HepG2 (cell line): ENCODE results near the gene EMP2. TPM values are rescaled to one million over a fixed set of nuclear protein-coding genes. Genes with fewer than 3 reads are reported as not detected.

Source experiments
- ATF1 ChIP-seq: IDR thresholded peaks from 2 replicates; pipeline ENCODE4 v1.6.1; 2016; ENCODE audit warnings: mild to moderate bottlenecking, control low read depth
- BRCA1 ChIP-seq: sonication (generic); formaldehyde crosslinking; IDR thresholded peaks from 2 replicates; pipeline ENCODE4 v1.4.0; 2020; ENCODE audit warnings: missing genetic modification reagents
- FOXC1 ChIP-seq: sonication (generic); formaldehyde crosslinking; IDR thresholded peaks from 2 replicates; pipeline ENCODE4 v1.8.0; 2022; ENCODE audit warnings: mild to moderate bottlenecking, missing genetic modification reagents, borderline replicate concordance
- HMGA1 ChIP-seq: sonication (generic); formaldehyde crosslinking; conservative IDR thresholded peaks from 2 replicates; pipeline ENCODE4 v1.4.0; 2020; ENCODE audit warnings: missing genetic modification reagents
- HNRNPLL ChIP-seq: fragments of 200-400 bp; formaldehyde crosslinking; IDR thresholded peaks from 2 replicates; pipeline ENCODE4 v1.6.1; 2017; ENCODE audit warnings: mild to moderate bottlenecking, low read depth, low read length; ENCODE audit not compliant: poor library complexity, severe bottlenecking
- MAFG ChIP-seq: sonication (generic); formaldehyde crosslinking; IDR thresholded peaks from 2 replicates; pipeline ENCODE4 v1.5.1; 2020; ENCODE audit warnings: mild to moderate bottlenecking, missing genetic modification reagents
- PBX2 ChIP-seq: IDR thresholded peaks from 2 replicates; pipeline ENCODE4 v1.6.1; 2016; ENCODE audit warnings: control low read depth
- RAD21 ChIP-seq: fragments of 450-650 bp; formaldehyde crosslinking; IDR thresholded peaks from 2 replicates; pipeline ENCODE4 v1.5.0; 2020; ENCODE audit warnings: mild to moderate bottlenecking
- RBFOX2 ChIP-seq: fragments of 200-400 bp; formaldehyde crosslinking; IDR thresholded peaks from 2 replicates; pipeline ENCODE4 v1.6.1; 2017; ENCODE audit warnings: low read depth, mild to moderate bottlenecking, low read length
- SRSF4 ChIP-seq: fragments of 200-400 bp; formaldehyde crosslinking; IDR thresholded peaks from one replicate; pipeline ENCODE4 v1.6.1; 2018; ENCODE audit warnings: mild to moderate bottlenecking, low read depth, low read length, moderate library complexity; ENCODE audit not compliant: poor library complexity, severe bottlenecking
- STAT5B ChIP-seq: sonication (generic); formaldehyde crosslinking; IDR thresholded peaks from 2 replicates; pipeline ENCODE4 v1.4.0; 2020; ENCODE audit warnings: missing genetic modification reagents
- TFAP4 ChIP-seq: sonication (generic); IDR thresholded peaks from 2 replicates; pipeline ENCODE4 v1.6.1; 2016; ENCODE audit warnings: low read depth, borderline replicate concordance
- TP53 ChIP-seq: sonication (generic); formaldehyde crosslinking; conservative IDR thresholded peaks from 2 replicates; pipeline ENCODE4 v1.4.0; 2020; ENCODE audit warnings: missing genetic modification reagents
- ZBTB7A ChIP-seq: sonication (generic); formaldehyde crosslinking; IDR thresholded peaks from 2 replicates; pipeline ENCODE4 v1.8.0; 2022; ENCODE audit warnings: mild to moderate bottlenecking, missing genetic modification reagents
- ZEB1 ChIP-seq: IDR thresholded peaks from 2 replicates; pipeline ENCODE4 v1.6.1; 2012; ENCODE audit warnings: mild to moderate bottlenecking, low read depth, inconsistent platforms; ENCODE audit not compliant: insufficient replicate concordance
- ZNF274 ChIP-seq: sonication (generic); formaldehyde crosslinking; IDR thresholded peaks from 2 replicates; pipeline ENCODE4 v1.5.1; 2020; ENCODE audit warnings: mild to moderate bottlenecking, missing genetic modification reagents
- ZNF276 ChIP-seq: sonication (generic); formaldehyde crosslinking; IDR thresholded peaks from 2 replicates; pipeline ENCODE4 v1.4.0; 2020; ENCODE audit warnings: mild to moderate bottlenecking, low read depth, missing genetic modification reagents
- ZNF530 ChIP-seq: sonication (generic); formaldehyde crosslinking; IDR thresholded peaks from 2 replicates; pipeline ENCODE4 v1.5.0; 2020; ENCODE audit warnings: low read depth, mild to moderate bottlenecking, missing genetic modification reagents
- ZNF556 ChIP-seq: sonication (generic); formaldehyde crosslinking; IDR thresholded peaks from 2 replicates; pipeline ENCODE4 v1.4.0; 2020; ENCODE audit warnings: mild to moderate bottlenecking, missing genetic modification reagents, borderline replicate concordance
- ZNF629 ChIP-seq: sonication (generic); formaldehyde crosslinking; conservative IDR thresholded peaks from 2 replicates; pipeline ENCODE4 v1.5.0; 2020; ENCODE audit warnings: missing genetic modification reagents
- ZNF644 ChIP-seq: IDR thresholded peaks from 2 replicates; pipeline ENCODE4 v1.6.1; 2016; ENCODE audit warnings: low read depth
- polyA plus RNA-seq, 8 experiments: library from polyadenylated mRNA; depleted of rRNA in 3 of 8; stranded (reverse) in 7 of 8; unstranded in 1 of 8; fragments of >200 nt; fragmentation: Illumina TruSeq in 4 of 8; extraction: Trizol in 4 of 8; gene quantifications; 2 replicates each; pipeline versions ENCODE4 v1.2.1 to v1.2.3, GENCODE V29; 2011 to 2016; ENCODE audit warnings: low read depth in 4 of 8, missing spikeins in 1 of 8, mixed read lengths in 1 of 8; ENCODE audit not compliant: insufficient read depth in 1 of 8
- total RNA-seq, 5 experiments: library from RNA; depleted of rRNA; stranded (reverse); fragments of >200 nt; fragmentation: Illumina TruSeq; extraction: Trizol; gene quantifications; 2 replicates each; pipeline ENCODE4 v1.2.3, GENCODE V29; 2016; ENCODE audit warnings: low read depth in 1 of 5
- TF ChIP-seq, protein P1 (sequence below): sonication (generic); formaldehyde crosslinking; IDR thresholded peaks from 2 replicates; pipeline ENCODE4 v1.4.0; 2020; ENCODE audit warnings: mild to moderate bottlenecking, missing genetic modification reagents
- TF ChIP-seq, protein P2 (sequence below): sonication (generic); formaldehyde crosslinking; IDR thresholded peaks from 2 replicates; pipeline ENCODE4 v1.8.1; 2023; ENCODE audit warnings: mild to moderate bottlenecking, missing genetic modification reagents, borderline replicate concordance
- TF ChIP-seq, protein P3 (sequence below): sonication (generic); formaldehyde crosslinking; IDR thresholded peaks from 2 replicates; pipeline ENCODE4 v1.8.1; 2023; ENCODE audit warnings: mild to moderate bottlenecking, missing genetic modification reagents

Gene EMP2
- total and polyA plus RNA-seq, 2 of the 13 experiments (the other 11 are each of a cell fraction or from before 2014, with no cell fraction given) = 24.6 to 91.2 TPM

- TF ChIP-seq, protein P1, sequence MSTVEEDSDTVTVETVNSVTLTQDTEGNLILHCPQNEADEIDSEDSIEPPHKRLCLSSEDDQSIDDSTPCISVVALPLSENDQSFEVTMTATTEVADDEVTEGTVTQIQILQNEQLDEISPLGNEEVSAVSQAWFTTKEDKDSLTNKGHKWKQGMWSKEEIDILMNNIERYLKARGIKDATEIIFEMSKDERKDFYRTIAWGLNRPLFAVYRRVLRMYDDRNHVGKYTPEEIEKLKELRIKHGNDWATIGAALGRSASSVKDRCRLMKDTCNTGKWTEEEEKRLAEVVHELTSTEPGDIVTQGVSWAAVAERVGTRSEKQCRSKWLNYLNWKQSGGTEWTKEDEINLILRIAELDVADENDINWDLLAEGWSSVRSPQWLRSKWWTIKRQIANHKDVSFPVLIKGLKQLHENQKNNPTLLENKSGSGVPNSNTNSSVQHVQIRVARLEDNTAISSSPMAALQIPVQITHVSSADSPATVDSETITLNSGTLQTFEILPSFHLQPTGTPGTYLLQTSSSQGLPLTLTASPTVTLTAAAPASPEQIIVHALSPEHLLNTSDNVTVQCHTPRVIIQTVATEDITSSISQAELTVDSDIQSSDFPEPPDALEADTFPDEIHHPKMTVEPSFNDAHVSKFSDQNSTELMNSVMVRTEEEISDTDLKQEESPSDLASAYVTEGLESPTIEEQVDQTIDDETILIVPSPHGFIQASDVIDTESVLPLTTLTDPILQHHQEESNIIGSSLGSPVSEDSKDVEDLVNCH (CRISPR knock-in tag) = peak; percentile 23; the same call in 1 of the 2 replicates
- TF ChIP-seq SRSF4 (no peak), TFAP4 (no peak), ZNF530 (CRISPR knock-in tag) (no peak), ZNF274 (no peak), HNRNPLL (no peak), MAFG (CRISPR knock-in tag) (no peak), ATF1 (CRISPR knock-in tag) (no peak), ZBTB7A (CRISPR knock-in tag) (no peak), ZEB1 (no peak), RAD21 (no peak), ZNF644 (CRISPR knock-in tag) (no peak), FOXC1 (no peak), TP53 (CRISPR knock-in tag) (no peak), ZNF276 (CRISPR knock-in tag) (no peak), RBFOX2 (no peak), STAT5B (CRISPR knock-in tag) (no peak), HMGA1 (CRISPR knock-in tag) (no peak), BRCA1 (CRISPR knock-in tag) (0 out of 2 replicates have a peak, but pooled peaks have one; percentile 71), PBX2 (no peak), ZNF629 (CRISPR knock-in tag) (no peak), ZNF556 (no peak)
- TF ChIP-seq, protein P2, sequence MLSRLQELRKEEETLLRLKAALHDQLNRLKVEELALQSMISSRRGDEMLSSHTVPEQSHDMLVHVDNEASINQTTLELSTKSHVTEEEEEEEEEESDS = no peak
- TF ChIP-seq, protein P3, sequence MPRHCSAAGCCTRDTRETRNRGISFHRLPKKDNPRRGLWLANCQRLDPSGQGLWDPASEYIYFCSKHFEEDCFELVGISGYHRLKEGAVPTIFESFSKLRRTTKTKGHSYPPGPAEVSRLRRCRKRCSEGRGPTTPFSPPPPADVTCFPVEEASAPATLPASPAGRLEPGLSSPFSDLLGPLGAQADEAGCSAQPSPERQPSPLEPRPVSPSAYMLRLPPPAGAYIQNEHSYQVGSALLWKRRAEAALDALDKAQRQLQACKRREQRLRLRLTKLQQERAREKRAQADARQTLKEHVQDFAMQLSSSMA = no peak
Observed at GRCh38 chr16:10520869-10521578, 59.4 kb downstream of the EMP2 start (continued).
